Lower leg skin (tissue), 3 donors: ENCODE data around the gene DLGAP4.

Experiments
- POLR2A ChIP-seq, 2 donors: fragments of 450-650 bp; IDR thresholded peaks; one replicate each; pipeline ENCODE4 v1.6.1; 2016 to 2017; ENCODE audit warnings: antibody characterized with exemption in 2 of 2, mild to moderate bottlenecking in 1 of 2, moderate library complexity in 1 of 2
- TF ChIP-seq, protein P1 (sequence below), 3 donors: fragments of 450-650 bp; IDR thresholded peaks; one replicate each; pipeline ENCODE4 v1.5.1; 2016; ENCODE audit warnings: antibody characterized with exemption in 3 of 3, mild to moderate bottlenecking in 3 of 3, moderate library complexity in 2 of 3

DNA sequence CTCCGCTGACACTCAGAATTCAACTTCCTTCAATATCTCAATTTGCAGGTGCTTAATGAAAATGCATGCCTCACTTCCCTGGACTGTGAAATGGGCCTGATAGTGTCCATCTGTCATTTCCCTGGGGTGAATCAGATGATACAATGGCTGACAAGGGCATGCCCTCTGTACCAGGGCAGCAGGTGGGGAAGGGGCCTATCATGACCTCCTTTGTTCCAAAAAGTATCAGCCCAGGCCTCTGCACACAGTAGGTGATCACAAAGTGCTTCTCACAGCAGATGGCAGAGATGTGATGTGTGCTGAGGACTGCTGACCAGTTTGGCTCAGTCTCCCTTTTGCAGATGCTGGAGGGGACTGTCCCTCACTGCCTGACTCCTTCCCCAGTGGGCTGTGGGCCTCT is 44.3 kb downstream of the DLGAP4 start:
- TF ChIP-seq, protein P1, sequence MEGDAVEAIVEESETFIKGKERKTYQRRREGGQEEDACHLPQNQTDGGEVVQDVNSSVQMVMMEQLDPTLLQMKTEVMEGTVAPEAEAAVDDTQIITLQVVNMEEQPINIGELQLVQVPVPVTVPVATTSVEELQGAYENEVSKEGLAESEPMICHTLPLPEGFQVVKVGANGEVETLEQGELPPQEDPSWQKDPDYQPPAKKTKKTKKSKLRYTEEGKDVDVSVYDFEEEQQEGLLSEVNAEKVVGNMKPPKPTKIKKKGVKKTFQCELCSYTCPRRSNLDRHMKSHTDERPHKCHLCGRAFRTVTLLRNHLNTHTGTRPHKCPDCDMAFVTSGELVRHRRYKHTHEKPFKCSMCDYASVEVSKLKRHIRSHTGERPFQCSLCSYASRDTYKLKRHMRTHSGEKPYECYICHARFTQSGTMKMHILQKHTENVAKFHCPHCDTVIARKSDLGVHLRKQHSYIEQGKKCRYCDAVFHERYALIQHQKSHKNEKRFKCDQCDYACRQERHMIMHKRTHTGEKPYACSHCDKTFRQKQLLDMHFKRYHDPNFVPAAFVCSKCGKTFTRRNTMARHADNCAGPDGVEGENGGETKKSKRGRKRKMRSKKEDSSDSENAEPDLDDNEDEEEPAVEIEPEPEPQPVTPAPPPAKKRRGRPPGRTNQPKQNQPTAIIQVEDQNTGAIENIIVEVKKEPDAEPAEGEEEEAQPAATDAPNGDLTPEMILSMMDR (IDR thresholded peaks at IDR 0.05) = no peak
- no peak for TF ChIP-seq POLR2A (IDR thresholded peaks at IDR 0.05)
